T-helper 1 cell (primary cell): ENCODE measurements around the gene CCSER1.
"Not testable (repeated sequence)": the region's sequence is repeated elsewhere in the genome, so short reads cannot be mapped to it uniquely, and the experiment has no call there.

ENCODE experiments used
- DNase-seq, 5 donors: peaks; one replicate each; pipeline ENCODE4 v3.0.0-alpha.2; 2012 to 2020

The CCSER1 gene

DNA sequence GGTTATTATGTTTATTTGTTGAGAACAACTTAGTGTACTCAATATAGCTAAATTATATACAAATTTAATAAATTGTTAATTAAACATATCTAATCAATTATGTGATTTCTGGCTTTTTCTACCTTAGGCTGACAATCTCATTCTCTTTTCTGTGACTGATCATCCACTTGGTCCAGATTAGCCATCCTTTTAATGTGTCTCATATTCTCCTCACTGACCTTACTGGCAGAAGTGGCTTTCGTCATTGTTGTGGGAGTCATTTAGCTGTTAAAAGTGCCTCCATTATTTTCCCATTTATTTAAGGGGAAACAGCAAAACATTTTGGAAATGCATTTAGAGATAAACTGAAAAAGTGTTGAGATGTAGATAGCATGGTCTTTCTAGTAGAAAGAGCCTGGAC lies 172.2 kb downstream of the CCSER1 start:
- DNase-seq: no peak

DNA sequence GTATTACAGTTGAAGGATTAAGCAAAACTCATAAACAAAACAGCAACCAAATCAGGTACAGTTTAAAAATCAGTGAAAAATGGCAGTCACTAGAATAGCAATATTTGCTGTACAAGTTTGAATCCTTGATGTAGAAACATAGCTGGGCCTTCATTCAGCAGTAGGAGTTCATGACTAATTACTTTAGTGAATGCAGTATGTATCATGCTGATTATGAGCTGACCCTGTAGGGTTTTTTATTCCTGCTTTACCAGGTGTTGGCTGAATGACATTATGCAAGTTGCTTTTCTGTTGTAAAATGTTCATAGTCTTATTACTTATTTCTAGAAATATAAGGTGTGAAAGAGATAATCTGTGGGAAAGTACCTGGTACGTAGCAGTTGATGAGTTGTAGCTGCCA lies 179.6 kb downstream of the CCSER1 start:
- DNase-seq: no peak

DNA sequence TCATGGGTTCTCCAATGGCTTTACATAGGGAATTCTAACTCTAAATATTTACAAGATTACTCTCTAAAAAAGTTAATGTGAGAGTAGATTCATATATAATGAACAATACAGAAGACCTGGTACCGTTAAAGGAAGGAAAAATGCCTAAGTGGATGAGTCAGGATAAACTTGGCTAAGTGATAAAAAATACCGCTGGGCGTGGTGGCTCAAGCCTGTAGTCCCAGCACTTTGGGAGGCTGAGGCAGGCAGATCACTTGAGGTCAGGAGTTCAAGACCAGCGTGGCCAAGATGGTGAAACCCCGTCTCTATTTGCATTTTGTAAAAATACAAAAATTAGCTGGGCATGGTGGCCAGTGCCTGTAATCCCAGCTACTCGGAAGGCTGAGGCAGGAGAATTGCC lies 189.9 kb downstream of the CCSER1 start:
- DNase-seq: not testable (repeated sequence)

DNA sequence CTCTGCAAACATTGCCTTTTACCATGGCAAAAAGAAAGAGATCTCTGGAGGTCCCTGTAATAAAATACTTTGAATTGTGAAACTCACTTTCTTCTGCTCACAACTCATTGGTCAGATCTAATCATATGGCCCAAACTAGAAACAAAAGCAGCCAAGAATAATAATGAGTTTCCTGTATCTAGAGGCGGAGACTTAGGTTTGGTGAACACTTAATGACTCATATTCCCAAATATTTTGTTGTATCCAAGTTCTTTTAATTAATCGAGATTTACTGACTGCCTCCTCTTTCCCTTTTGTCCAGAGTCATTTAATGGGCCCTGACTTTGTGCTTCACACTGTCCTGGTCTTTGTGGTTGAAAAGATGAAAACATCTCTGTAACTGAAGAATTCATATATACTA lies 190.6 kb downstream of the CCSER1 start:
- DNase-seq: no peak

DNA sequence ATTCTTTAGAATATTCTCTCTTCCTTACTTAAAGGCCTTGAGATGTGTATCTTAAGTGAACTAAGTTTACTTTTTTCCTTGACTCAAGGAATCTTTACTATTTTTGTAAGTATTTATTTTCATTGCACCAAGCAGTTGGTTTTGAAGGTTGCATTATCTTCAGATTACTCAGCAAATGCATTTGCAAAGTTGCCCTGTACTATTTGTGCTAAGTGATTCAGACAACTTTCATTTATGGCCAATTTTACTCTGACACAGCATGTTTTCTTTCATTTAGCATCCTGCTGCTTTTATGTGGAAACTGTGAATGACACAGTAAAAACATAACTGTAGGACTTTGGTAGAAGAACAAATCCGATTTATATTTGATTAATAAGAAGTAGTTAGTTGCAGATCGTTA lies 191.0 kb downstream of the CCSER1 start:
- no peak for DNase-seq

DNA sequence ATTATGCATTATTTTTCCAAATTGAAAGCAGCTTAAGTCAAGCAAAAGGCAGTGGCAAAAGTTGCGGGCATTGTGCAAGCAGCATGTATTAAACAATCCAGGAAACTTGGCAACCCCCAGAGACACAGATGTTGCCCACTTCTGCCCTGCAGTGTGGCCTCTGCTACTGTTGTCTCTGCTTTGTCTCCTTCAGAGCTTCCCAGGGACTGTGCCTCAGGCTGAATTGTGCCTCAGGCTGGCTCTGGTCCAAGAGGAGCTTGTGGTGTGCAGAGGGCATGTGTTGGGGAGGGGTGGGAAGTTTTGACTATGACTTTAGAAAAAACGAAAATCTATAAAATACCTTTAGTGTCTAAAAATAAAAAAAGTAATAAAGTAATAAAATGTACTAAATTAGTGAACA lies 201.4 kb downstream of the CCSER1 start:
- no peak for DNase-seq

DNA sequence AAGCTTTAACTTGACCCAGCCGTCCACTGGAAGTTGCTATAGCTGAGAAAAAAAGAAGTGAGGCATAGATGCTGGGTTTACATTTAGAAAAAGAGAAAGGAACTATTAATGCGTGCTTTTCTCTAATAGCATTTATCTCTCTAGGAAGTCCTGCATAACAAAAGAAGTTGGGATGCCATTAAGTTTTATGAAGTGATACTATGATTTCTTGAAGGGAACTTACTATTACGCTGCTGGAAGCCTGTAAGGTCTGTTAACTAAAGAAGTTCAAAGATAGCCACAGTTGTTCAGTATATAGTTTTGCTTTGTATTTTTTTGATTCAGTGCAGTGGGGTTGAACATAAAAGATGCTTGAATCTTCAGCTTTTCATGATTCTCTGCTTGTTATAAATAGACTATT lies 203.4 kb downstream of the CCSER1 start:
- no peak for DNase-seq

DNA sequence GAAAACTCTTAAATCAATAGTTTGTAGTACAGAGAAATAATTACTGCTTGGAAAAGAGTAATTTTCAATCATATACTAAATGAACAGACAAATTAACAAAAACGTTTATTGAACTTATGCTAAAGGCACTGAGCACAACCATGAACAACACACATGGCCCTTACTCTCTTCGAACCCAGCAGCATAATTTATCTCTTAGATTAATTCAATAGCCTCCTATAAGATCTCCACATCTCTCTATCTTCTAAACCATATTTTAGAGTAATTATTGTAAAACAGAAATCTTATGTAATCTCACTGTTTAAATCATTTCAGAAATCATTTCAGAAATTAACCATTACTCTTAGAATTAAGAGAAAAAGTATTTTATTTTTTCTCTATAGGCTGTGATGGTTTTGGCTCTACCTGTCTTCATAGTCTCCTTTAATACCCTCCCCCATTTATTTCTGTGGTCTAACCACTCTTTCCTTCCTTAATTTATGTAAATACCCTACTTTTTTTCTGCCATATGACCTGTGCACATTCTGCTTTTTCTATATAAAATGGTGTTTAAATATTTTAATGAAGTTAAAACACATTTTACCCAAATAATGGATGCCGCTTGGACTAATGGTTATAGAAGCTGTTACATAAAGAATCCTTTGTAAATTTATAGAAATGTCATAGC lies 218.5 kb downstream of the CCSER1 start:
- DNase-seq: no peak

DNA sequence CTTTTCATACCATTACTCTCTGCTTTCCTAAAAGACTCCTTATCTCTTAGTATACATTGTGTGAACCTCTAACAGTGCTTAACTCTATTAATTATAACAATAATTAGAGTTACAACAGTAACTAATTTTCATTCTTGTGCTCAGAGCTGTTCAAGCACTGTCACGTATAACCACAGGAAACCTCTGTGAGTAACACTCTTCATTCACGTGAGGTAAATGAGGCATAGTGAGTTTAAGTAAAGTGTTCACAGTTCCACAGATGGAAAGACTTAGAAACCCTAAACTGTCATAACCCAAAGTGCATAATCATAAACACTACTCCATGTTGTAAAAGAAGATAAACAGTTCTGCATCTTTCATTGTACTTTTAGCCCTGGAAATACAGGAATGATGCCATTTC lies 222.4 kb downstream of the CCSER1 start:
- DNase-seq: no peak

DNA sequence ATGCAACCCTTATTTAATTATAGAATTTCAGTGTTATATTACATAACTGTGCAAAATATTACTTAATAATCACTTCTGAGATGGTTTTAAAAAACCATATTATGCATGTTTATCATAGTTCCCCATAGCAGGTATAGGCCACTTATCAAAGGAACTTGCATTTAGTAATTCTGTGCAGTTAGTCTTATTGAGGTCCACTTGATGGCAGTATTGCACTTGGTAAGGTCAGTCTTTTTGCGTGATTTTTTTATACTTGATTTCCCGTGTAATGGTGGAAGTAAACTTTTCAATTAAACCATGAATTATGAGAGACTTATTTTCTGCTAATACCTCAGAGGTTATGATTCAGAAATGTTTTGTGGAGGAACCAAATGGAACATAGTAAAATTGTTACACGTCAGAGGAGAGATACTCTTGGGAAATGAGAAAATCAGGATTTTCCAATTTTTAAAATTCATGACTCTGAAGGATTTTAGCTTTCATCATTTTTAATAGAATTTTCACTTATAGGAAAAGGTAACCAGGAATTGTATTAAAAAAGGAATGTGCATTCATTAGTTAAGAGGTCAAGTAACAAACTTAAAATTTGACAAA lies 230.0 kb downstream of the CCSER1 start:
- DNase-seq: peak in 1 of 5 donors; percentile 2

DNA sequence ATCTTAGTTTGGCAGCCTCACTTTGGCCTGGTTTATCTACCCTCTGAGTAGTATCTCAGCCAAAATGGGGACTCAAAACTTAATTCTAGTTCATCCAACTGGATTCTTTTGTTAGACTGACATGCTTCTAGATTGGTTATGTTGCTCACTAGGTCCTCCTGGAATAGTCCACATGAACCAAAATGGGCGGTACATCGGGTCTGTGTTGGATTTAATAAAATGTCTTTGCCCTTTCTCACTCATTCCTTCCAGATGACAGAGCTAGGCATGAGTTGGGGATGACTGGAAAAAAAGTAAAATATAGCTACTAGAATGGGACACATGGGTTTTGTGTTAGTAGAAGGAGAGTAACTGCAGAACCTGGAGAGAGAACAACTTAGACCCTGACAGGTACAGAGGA lies 247.9 kb downstream of the CCSER1 start:
- DNase-seq: no peak

DNA sequence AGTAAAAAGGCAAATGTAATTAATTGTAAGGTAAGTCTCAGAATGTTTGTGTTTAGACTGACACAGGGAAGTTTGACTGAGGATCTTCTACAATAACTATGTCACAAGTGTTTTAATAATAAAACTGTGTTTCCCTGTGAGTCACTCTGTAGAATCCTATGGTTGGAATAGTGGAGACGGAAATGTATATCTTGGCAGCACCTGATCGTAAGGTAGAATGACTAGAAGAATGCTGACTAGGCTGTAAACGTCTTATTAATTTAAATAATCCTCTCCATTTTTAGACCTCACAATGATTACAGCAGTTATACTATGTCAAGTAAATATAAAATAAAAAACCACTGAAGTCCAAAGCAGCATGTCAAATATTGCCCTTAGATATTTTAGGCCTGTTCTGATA lies 266.0 kb downstream of the CCSER1 start:
- no peak for DNase-seq

DNA sequence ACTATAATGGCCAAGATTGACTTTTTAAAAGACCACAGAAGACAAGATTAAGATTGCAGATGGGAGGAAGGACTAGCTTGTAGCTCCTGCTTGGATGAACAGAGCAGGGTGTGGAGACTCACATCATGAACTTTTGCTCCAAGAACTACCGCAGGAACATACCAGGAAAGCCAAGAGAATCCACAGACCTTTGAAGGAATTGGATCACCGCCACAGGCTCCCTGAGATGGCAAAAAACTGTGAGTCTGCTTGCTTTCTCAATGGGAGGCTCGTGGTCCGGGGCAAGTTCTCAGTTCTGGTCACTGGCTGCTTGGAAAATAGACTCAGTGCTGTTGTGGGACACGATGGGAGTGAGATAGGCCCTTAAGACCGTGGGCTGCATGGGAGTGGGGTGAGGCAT lies 276.6 kb downstream of the CCSER1 start:
- no peak for DNase-seq

DNA sequence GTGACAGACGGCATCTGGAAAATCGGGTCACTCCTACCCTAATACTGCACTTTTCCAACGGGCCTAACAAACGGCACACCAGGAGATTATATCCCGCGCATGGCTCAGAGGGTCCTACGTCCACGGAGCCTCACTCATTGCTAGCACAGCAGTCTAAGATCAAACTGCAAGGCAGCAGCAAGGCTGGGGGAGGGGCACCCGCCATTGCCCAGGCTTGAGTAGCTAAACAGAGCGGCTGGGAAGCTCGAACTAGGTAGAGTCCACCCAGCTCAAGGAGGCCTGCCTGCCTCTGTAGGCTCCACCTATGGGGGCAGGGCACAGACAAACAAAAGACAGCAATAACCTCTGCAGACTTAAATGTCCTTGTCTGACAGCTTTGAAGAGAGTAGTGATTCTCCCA lies 280.7 kb downstream of the CCSER1 start:
- DNase-seq: not testable (repeated sequence)

DNA sequence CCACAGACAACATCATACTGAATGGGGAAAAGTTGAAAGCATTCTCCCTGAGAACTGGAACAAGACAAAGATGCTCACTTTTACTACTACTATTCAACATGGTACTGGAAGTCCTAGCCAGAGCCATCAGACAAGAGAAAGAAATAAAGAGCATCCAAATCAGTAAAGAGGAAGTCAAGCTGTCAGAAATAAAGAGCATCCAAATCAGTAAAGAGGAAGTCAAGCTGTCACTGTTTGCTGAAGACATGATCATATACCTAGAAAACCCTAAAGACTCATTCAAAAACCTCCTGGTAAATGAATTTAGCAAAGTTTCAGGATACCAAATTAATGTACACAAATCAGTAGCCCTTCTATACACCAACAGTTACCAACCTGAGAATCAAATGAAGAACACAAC lies 285.6 kb downstream of the CCSER1 start:
- DNase-seq: not testable (repeated sequence)

DNA sequence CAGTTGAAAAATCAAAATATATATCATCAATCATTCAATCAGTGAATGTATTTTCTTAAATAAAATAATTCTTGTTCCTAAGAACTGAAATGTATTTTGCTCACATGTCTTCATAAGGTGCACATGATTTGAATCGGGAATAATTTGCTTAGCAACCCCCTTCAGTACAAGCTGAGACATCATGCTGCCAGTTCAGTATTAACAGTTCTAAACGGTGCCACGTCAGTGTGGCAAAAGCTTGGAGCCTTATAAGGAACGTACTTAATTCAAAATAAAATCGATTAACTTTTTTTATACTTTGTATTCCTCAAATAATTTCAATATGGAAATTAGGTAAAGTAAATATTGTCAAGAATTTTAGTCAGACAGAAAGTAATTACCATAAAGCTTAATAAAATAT lies 287.9 kb downstream of the CCSER1 start:
- DNase-seq: no peak

DNA sequence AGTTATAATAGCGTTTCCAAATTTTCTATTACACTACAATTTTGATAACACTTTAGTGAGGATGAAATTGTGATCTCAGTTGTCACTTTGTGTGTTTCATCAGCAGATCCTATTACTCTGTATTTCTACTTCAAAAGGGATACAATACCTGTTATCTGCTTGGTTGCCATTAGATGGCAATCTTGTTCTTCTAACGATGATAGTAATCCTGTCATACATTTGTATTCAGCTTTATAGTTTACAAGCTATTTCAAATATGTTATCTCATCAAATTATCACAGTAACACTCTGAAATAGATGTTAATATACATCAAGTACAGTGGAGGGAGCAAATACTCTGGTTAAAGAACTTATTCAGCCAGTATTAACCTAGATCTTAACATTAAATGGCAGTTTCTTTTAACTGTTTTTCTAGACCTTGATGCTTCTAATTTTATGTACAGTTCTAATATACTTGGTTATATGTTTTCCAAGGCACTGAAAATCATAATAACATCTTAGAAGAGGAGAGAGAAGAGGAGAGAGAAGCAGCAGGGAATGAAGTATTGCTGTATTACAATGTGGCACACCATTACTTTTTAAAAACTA lies 292.0 kb downstream of the CCSER1 start:
- peak in 1 of 5 donors; percentile 0 for DNase-seq

DNA sequence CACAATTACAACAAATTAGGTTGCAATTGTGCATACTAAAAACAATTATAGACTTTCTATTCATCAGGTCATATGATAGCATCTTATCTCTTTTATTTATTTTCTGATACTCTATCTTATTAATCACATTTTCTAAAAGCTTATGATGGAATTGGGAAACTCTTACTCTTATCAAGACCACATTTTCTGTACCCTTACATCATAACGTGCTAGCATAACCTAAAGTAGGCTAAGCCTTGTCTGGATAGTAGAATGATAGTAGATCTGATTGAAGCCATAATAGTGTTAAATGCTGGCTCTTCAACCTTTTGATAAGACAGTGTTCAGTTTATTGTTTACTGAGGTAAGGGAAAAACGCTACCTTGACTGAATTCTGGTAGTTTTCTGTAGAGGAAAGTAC lies 294.0 kb downstream of the CCSER1 start:
- no peak for DNase-seq

DNA sequence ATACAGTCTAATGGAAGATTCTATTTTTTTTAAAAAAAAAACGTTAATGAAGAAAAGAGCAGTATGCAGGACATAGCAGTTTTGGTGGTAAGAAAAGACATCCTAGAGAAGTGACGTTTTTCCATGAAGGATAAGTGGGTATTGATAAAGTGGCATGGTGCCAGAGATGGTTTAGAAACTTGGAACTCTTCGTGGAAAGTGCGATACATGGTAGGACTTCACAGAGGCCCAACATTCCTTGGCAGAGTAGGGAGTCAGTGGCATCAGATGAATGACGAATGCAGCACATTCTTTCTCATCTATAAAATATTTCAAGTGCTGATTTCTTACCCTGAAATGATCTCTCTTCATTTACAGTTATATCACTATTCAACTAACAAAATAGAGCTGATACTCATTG lies 298.7 kb downstream of the CCSER1 start:
- DNase-seq: no peak

DNA sequence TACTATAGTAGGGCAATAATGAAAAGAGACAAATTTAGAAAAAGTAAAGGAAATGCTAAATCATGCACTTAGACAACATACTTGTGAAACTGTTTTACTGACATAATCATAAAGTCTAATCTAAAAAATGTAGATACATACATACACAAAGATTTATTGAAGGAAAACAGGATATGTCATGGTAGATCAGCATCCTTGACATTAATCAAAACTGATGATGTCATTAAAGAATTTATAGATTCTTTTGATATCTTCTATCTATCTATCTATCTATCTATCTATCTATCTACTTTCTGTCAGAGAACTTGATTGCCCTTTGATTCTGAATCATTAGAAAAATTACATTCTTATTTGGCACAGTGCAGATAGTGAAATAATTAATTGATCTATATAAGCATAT lies 311.3 kb downstream of the CCSER1 start:
- DNase-seq: no peak

DNA sequence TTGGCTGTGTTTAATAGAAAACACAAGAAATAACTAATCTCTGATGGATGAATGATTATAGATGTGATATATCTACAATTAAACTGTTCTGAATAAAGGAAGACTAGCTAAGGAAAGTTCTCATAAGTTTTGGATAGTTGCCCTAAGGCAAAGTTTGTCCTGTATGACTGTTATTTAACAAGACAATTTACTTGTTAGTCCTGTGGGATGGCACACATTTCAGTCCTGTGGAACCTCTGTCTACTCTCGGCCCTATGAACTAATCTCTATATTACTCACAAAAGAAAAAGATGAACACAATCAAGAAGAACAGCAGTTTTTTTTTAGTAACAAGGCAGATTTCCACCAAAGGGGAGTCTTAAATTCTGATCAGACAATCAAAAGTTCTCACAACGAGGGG lies 314.6 kb downstream of the CCSER1 start:
- DNase-seq: no peak

DNA sequence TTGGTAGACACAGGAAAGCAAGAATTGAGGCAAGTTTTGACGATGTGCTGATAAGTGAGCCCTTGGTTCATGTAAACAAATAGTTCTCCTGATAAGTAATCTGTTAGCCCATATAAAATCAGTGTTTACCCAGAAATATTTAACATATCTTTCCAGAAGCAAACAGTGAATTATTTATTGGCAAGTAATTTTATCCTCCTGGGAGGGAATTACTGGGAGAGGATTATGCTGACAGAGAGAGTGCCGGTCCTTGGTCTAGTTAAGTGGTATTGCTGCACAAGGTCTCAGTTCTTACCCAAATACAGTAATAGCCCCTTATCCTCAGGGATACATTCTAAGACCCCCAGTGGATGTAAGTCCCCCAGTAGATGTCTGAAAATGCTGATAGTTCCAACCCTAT lies 315.4 kb downstream of the CCSER1 start:
- DNase-seq: no peak

DNA sequence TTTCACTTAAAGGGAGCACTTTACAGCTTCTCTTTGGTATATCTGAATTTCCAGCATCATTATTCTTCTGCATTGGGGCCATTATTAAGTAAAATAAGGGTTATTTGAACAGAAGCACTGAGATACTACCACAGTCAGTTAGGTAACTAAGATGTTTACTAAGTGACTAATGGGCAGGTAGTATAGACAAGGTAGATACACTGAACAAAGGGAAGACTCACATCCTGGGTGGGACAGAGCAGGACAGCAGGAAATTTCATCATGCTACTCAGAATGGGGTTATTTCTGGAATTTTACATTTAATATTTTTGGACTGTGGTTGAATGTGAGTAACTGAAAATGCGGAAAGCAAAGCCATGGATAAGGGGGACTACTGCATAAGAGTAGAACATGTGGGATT lies 316.0 kb downstream of the CCSER1 start:
- DNase-seq: no peak

DNA sequence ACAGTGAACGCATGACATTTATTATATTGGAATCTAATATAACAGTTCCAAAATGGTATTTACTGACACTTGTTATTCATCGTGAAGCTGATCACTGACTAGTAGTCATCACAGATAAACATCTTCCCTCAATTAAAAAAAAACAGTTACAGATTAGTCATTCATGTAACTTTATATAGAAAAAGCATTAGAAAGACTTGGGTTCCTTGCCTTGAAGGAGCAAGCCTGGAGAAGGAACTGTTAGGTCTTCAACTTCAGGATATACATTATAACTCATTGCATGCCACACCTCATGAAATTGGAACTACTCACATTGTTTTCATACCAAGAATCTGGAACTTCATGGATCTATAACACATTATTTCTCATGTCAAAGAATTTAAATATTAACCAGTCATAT lies 317.7 kb downstream of the CCSER1 start:
- no peak for DNase-seq

DNA sequence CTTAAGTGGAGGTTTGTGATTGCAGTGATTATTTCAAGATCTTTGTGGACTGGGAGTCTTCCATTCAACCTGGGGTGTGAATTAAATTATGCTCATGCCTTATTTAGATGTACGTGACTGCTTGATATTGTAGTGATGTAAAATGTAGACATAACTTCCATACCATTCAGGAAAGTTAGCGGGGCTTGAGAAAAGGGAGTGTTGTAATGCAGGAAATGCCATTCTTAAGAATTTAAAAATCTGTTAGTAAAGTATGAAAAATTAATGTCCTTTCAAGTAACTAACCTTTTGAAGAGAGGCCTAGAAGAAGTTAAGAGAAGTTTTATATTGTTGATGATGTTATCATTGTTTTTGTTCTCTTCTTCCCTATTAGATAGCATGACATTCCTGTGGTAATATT lies 318.2 kb downstream of the CCSER1 start:
- DNase-seq: no peak
